Nephron progenitor cell (in vitro differentiated cells): Measurements from ENCODE around the gene APOB.

ENCODE experiments used
- DNase-seq: peaks from one replicate; pipeline ENCODE4 v3.0.0; 2021
- H3K27ac Mint-ChIP-seq: 2 replicates; pipeline ENCODE4 v1.8.0; 2021; ENCODE audit warnings: mild to moderate bottlenecking, moderate library complexity, mixed read lengths
- H3K27me3 Mint-ChIP-seq: 2 replicates; pipeline ENCODE4 v1.8.0; 2021; ENCODE audit warnings: mild to moderate bottlenecking, low read depth, mixed read lengths; ENCODE audit not compliant: poor library complexity
- H3K36me3 Mint-ChIP-seq: 2 replicates; pipeline ENCODE4 v1.8.0; 2021; ENCODE audit warnings: low read depth, mixed read lengths
- H3K4me1 Mint-ChIP-seq: 2 replicates; pipeline ENCODE4 v1.8.0; 2021; ENCODE audit warnings: mixed read lengths
- H3K4me3 Mint-ChIP-seq: 2 replicates; pipeline ENCODE4 v1.8.0; 2021; ENCODE audit warnings: mild to moderate bottlenecking, moderate library complexity, mixed read lengths
- H3K9me3 Mint-ChIP-seq: 2 replicates; pipeline ENCODE4 v1.8.0; 2021; ENCODE audit warnings: mild to moderate bottlenecking, moderate library complexity, mixed read lengths
- CTCF ChIP-seq: fragments of 200-600 bp; sonication (generic); IDR thresholded peaks from 2 replicates; pipeline ENCODE4 v1.5.0; 2021; ENCODE audit warnings: antibody characterized with exemption

APOB gene

GRCh38 chr2:21009662-21010225 is 34.1 kb downstream of the APOB start:
- no peaks in the 10 kb centered on the region for H3K36me3 Mint-ChIP-seq
- no peak for TF ChIP-seq CTCF
- peaks cover 23% of the 10 kb centered on the region for H3K27me3 Mint-ChIP-seq

GRCh38 chr2:21008790-21009661 is 34.8 kb downstream of the APOB start:
- no peaks in the 10 kb centered on the region for H3K4me1 Mint-ChIP-seq
- no peak overlapping the region for H3K27ac Mint-ChIP-seq
- no peak for DNase-seq
- no peaks in the 10 kb centered on the region for H3K9me3 Mint-ChIP-seq
- no peak for TF ChIP-seq CTCF
- H3K4me3 Mint-ChIP-seq, result no peak overlapping the region
- H3K27me3 Mint-ChIP-seq, result peaks cover 23% of the 10 kb centered on the region
- H3K36me3 Mint-ChIP-seq, result no peaks in the 10 kb centered on the region

More at GRCh38 chr2:21009662-21010225, 34.1 kb downstream of the APOB start:
- Mint-ChIP-seq H3K4me1 (no peaks in the 10 kb centered on the region), H3K9me3 (no peaks in the 10 kb centered on the region), H3K27ac (no peak overlapping the region), H3K4me3 (no peak overlapping the region)
- no peak for DNase-seq

GRCh38 chr2:21008014-21008789 is 35.7 kb downstream of the APOB start:
- no peaks in the 10 kb centered on the region for H3K9me3 Mint-ChIP-seq
- no peak for DNase-seq
- H3K4me3 Mint-ChIP-seq, result no peak overlapping the region
- H3K27me3 Mint-ChIP-seq, result peaks cover 20% of the 10 kb centered on the region
- H3K27ac Mint-ChIP-seq, result no peak overlapping the region
- TF ChIP-seq CTCF, result no peak
- H3K4me1 Mint-ChIP-seq, result no peaks in the 10 kb centered on the region
- H3K36me3 Mint-ChIP-seq, result no peaks in the 10 kb centered on the region

GRCh38 chr2:21007129-21008013 is 36.5 kb downstream of the APOB start:
- no peak for DNase-seq
- H3K4me3 Mint-ChIP-seq, result no peak overlapping the region
- peaks cover 17% of the 10 kb centered on the region for H3K27me3 Mint-ChIP-seq
- TF ChIP-seq CTCF, result no peak
- no peaks in the 10 kb centered on the region for H3K4me1 Mint-ChIP-seq
- H3K27ac Mint-ChIP-seq, result no peak overlapping the region
- no peaks in the 10 kb centered on the region for H3K36me3 Mint-ChIP-seq
- H3K9me3 Mint-ChIP-seq, result no peaks in the 10 kb centered on the region

GRCh38 chr2:21006423-21007128 is 37.3 kb downstream of the APOB start:
- DNase-seq, result no peak
- Mint-ChIP-seq H3K9me3 (no peaks in the 10 kb centered on the region), H3K4me1 (no peaks in the 10 kb centered on the region), H3K27ac (no peak overlapping the region), H3K27me3 (peaks cover 14% of the 10 kb centered on the region), H3K4me3 (no peak overlapping the region), H3K36me3 (no peaks in the 10 kb centered on the region)
- TF ChIP-seq CTCF, result no peak
